GM12874 (cell line): ENCODE measurements around the gene AFAP1L1.

ENCODE experiments used
- CTCF ChIP-seq: IDR thresholded peaks from 2 replicates; pipeline ENCODE4 v1.5.1; 2011; ENCODE audit warnings: low read depth, mild to moderate bottlenecking, control low read depth, low read length, moderate library complexity; ENCODE audit not compliant: insufficient read depth

AFAP1L1 gene

GRCh38 chr5:149271716-149272563 is at the start of gene AFAP1L1:
AFAP1L1 (plus strand) TSS chr5:149271859; CDS start chr5:149271969, 110 bp downstream.
- no peak for TF ChIP-seq CTCF

GRCh38 chr5:149223081-149223848 is 48.4 kb upstream of the AFAP1L1 start:
- TF ChIP-seq CTCF, result no peak

- TF ChIP-seq CTCF, result no peak
Observed at GRCh38 chr5:149224282-149224681, 47.4 kb upstream of the AFAP1L1 start.

- TF ChIP-seq CTCF, result no peak
Observed at GRCh38 chr5:149227168-149227826, 44.4 kb upstream of the AFAP1L1 start.

GRCh38 chr5:149228618-149229297 is 42.9 kb upstream of the AFAP1L1 start:
- no peak for TF ChIP-seq CTCF

GRCh38 chr5:149229298-149229937 is 42.2 kb upstream of the AFAP1L1 start:
- no peak for TF ChIP-seq CTCF
